HG03565 (cell line): ENCODE measurements around the gene PBX3.

Experiments
- ATAC-seq: cut with Tn5 transposase; IDR thresholded peaks from one replicate; pipeline ENCODE4 v1.9.1; 2021; ENCODE audit warnings: mild to moderate bottlenecking, moderate library complexity; ENCODE audit not compliant: unreplicated experiment

Gene PBX3

GRCh38 chr9:126016579-126017290 lies 269.6 kb downstream of the PBX3 start:
- ATAC-seq, result no peak
